GM12891 (cell line): ENCODE measurements around the gene TMEM52.
"Not testable (repeated sequence)": the region's sequence is repeated elsewhere in the genome, so short reads cannot be mapped to it uniquely, and the experiment has no call there.

ENCODE experiments used
- DNase-seq: peaks from one replicate; pipeline ENCODE4 v3.0.0; 2011; ENCODE audit warnings: low spot score; ENCODE audit not compliant: insufficient read length
- FAIRE-seq: peaks from 2 replicates; lab custom pipeline; 2011; peaks lifted over from hg19 to GRCh38; lab: Jason Lieb, UNC
- PAX5 ChIP-seq: IDR thresholded peaks from 2 replicates; pipeline ENCODE4 v1.6.1; 2011; ENCODE audit warnings: low read length, moderate library complexity, mild to moderate bottlenecking; ENCODE audit not compliant: insufficient read depth, severe bottlenecking
- POLR2A ChIP-seq: IDR thresholded peaks from 2 replicates; pipeline ENCODE4 v1.6.1; 2011; ENCODE audit warnings: low read depth, low read length, control low read depth
- POLR2AphosphoS5 ChIP-seq: IDR thresholded peaks from 2 replicates; pipeline ENCODE4 v1.6.1; 2011; ENCODE audit warnings: low read depth, low read length, control low read depth
- POU2F2 ChIP-seq: IDR thresholded peaks from 2 replicates; pipeline ENCODE4 v1.6.1; 2011; ENCODE audit warnings: low read depth, mild to moderate bottlenecking, control low read depth, low read length, moderate library complexity
- SPI1 ChIP-seq: IDR thresholded peaks from 2 replicates; pipeline ENCODE4 v1.6.1; 2011; ENCODE audit warnings: low read depth, low read length, control low read depth
- TAF1 ChIP-seq: IDR thresholded peaks from 2 replicates; pipeline ENCODE4 v1.6.1; 2011; ENCODE audit warnings: low read depth, low read length, control low read depth

The TMEM52 gene

GRCh38 chr1:1889847-1890505 is 29.1 kb downstream of the TMEM52 start:
- DNase-seq (no peak), FAIRE-seq (peak; percentile 61)
- no peak for TF ChIP-seq POLR2A
- 0 out of 2 replicates have a peak, but pooled peaks have one; percentile 31 for TF ChIP-seq TAF1
- 0 out of 2 replicates have a peak, but pooled peaks have one; percentile 16 for TF ChIP-seq POU2F2
- no peak for TF ChIP-seq PAX5
- peak; percentile 22; the same call in 1 of the 2 replicates for TF ChIP-seq SPI1
- TF ChIP-seq POLR2AphosphoS5 = 0 out of 2 replicates have a peak, but pooled peaks have one; percentile 24

- TF ChIP-seq POLR2AphosphoS5 (no peak), POU2F2 (no peak), TAF1 (no peak), SPI1 (no peak), PAX5 (no peak), POLR2A (no peak)
- no peak for FAIRE-seq
- DNase-seq = no peak
These were observed 29.9 kb downstream of the TMEM52 start for GRCh38 chr1:1889090-1889750.

GRCh38 chr1:1883890-1884289 is 35.2 kb downstream of the TMEM52 start:
- DNase-seq, FAIRE-seq: not testable (repeated sequence)

GRCh38 chr1:1883092-1883873 is 35.8 kb downstream of the TMEM52 start:
- DNase-seq (no peak), FAIRE-seq (no peak)
- TF ChIP-seq POLR2A (no peak), POLR2AphosphoS5 (0 out of 2 replicates have a peak, but pooled peaks have one; percentile 8)

- DNase-seq (no peak), FAIRE-seq (no peak)
- no peak for TF ChIP-seq PAX5
- no peak; the same call in 1 of the 2 replicates for TF ChIP-seq POLR2AphosphoS5
- no peak for TF ChIP-seq POU2F2
- no peak for TF ChIP-seq SPI1
- no peak for TF ChIP-seq TAF1
- no peak for TF ChIP-seq POLR2A
These were observed 37.4 kb downstream of the TMEM52 start for GRCh38 chr1:1881727-1882126.

- FAIRE-seq = no peak
- 0 out of 2 replicates have a peak, but pooled peaks have one; percentile 40 for TF ChIP-seq POLR2A
- no peak for TF ChIP-seq PAX5
- TF ChIP-seq POLR2AphosphoS5 = peak; percentile 76; the same call in 1 of the 2 replicates
- DNase-seq = no peak
These were observed 38.3 kb downstream of the TMEM52 start for GRCh38 chr1:1880617-1881312.

- FAIRE-seq (no peak), DNase-seq (no peak)
- TF ChIP-seq POLR2AphosphoS5 (peak; percentile 47; the same call in 1 of the 2 replicates), POU2F2 (no peak)
These were observed 39.1 kb downstream of the TMEM52 start for GRCh38 chr1:1879942-1880341.

GRCh38 chr1:1877865-1878436 is 41.1 kb downstream of the TMEM52 start:
- DNase-seq (no peak), FAIRE-seq (no peak)
- TF ChIP-seq SPI1 (no peak), TAF1 (no peak), PAX5 (no peak), POU2F2 (no peak), POLR2A (no peak), POLR2AphosphoS5 (0 out of 2 replicates have a peak, but pooled peaks have one; percentile 17)

GRCh38 chr1:1876335-1876930 is 42.6 kb downstream of the TMEM52 start:
- peak; percentile 13 for FAIRE-seq
- DNase-seq = no peak
- TF ChIP-seq TAF1 = no peak
- TF ChIP-seq POLR2AphosphoS5 = no peak
- TF ChIP-seq POU2F2 = no peak
- no peak for TF ChIP-seq SPI1
